B cell (primary cell): ENCODE measurements around the gene RPTOR. TPM values are rescaled to one million over a fixed set of nuclear protein-coding genes. Genes with fewer than 3 reads are reported as not detected.

ENCODE experiments used
- ATAC-seq: fragments of 200-7000 bp; cut with Tn5 transposase; one replicate; pipeline ENCODE4 v1.10.0; 2021; ENCODE audit warnings: low read depth, mild to moderate bottlenecking, moderate number of reproducible peaks, moderate library complexity
- CTCF ChIA-PET: fragments of 350-600 bp; sonication (Branson Sonifier 250); formaldehyde crosslinking; loops from one replicate; lab custom pipeline; 2021; ENCODE audit warnings: antibody characterized with exemption, inconsistent platforms; lab: Charles Lee
- POLR2A ChIA-PET: fragments of 350-600 bp; sonication (Branson Sonifier 250); formaldehyde crosslinking; loops from one replicate; lab custom pipeline; 2021; ENCODE audit warnings: antibody characterized with exemption; lab: Charles Lee
- DNase-seq: peaks from one replicate; pipeline ENCODE4 v3.0.0; 2013
- H2AFZ ChIP-seq: 2 replicates; pipeline ENCODE4 v1.6.1; 2012; ENCODE audit warnings: mild to moderate bottlenecking, low read depth, low read length; ENCODE audit not compliant: insufficient read depth, poor library complexity, severe bottlenecking
- H3K27ac ChIP-seq, 2 donors: 1 replicate in 1 of 2; 2 replicates in 1 of 2; pipeline ENCODE4 v1.5.1; 2012 to 2013; ENCODE audit warnings: low read length in 2 of 2, mild to moderate bottlenecking in 2 of 2, moderate library complexity in 1 of 2
- H3K27me3 ChIP-seq, 4 experiments: fragments of 200-600 bp in 1 of 4; sonication (generic) in 1 of 4; replicated peaks in 1 of 4; 1 replicate in 2 of 4; 2 replicates in 2 of 4; pipeline versions ENCODE4 v1.6.1 to v1.7.0; 2013 to 2016; ENCODE audit warnings: low read length in 3 of 4, mild to moderate bottlenecking in 2 of 4, mixed read lengths in 1 of 4, moderate library complexity in 1 of 4; ENCODE audit not compliant: insufficient read depth in 4 of 4, control insufficient read depth in 3 of 4; ENCODE audit errors: control extremely low read depth in 1 of 4
- H3K36me3 ChIP-seq, 2 experiments: replicated peaks in 1 of 2; 1 replicate in 1 of 2; 2 replicates in 1 of 2; pipeline versions ENCODE4 v1.6.1 to v1.7.1; 2013; ENCODE audit warnings: low read length in 1 of 2; ENCODE audit not compliant: insufficient read depth in 2 of 2, control insufficient read depth in 1 of 2; ENCODE audit errors: control extremely low read depth in 1 of 2, extremely low read depth in 1 of 2
- H3K4me1 ChIP-seq, 2 donors: fragments of 200-600 bp in 1 of 2; sonication (generic) in 1 of 2; 1 replicate in 1 of 2; 2 replicates in 1 of 2; pipeline versions ENCODE4 v1.5.1 to v1.6.1; 2013 to 2017; ENCODE audit warnings: low read length in 2 of 2; ENCODE audit not compliant: control insufficient read depth in 2 of 2, insufficient read depth in 2 of 2
- H3K4me2 ChIP-seq: replicated peaks from 2 replicates; pipeline ENCODE3; 2012; ENCODE audit warnings: mild to moderate bottlenecking, low read depth, low read length; ENCODE audit not compliant: poor library complexity, severe bottlenecking
- H3K4me3 ChIP-seq, 5 experiments: fragments of 200-600 bp in 1 of 5; sonication (generic) in 1 of 5; 1 replicate in 3 of 5; 2 replicates in 2 of 5; pipeline versions ENCODE4 v1.5.1 to v1.7.0; 2011 to 2016; ENCODE audit warnings: low read length in 4 of 5, mild to moderate bottlenecking in 4 of 5, low read depth in 2 of 5, control low read depth in 1 of 5, moderate library complexity in 1 of 5; ENCODE audit not compliant: insufficient read depth in 1 of 5; ENCODE audit errors: control extremely low read depth in 1 of 5, extremely low read depth in 1 of 5
- H3K79me2 ChIP-seq: fragments of 200-600 bp; sonication (generic); one replicate; pipeline ENCODE4 v1.6.0; 2016; ENCODE audit warnings: low read length; ENCODE audit not compliant: control insufficient read depth, insufficient read depth
- H3K9ac ChIP-seq: fragments of 200-600 bp; sonication (generic); 2 replicates; pipeline ENCODE4 v1.6.1; 2017; ENCODE audit warnings: mild to moderate bottlenecking, low read length, moderate library complexity
- H3K9me3 ChIP-seq, 3 donors: one replicate each; pipeline versions ENCODE4 v1.6.1 to v1.7.1; 2013; ENCODE audit warnings: low read length in 2 of 3; ENCODE audit not compliant: control insufficient read depth in 2 of 3, insufficient read depth in 1 of 3; ENCODE audit errors: control extremely low read depth in 1 of 3
- H4K20me1 ChIP-seq: 2 replicates; pipeline ENCODE4 v1.6.0; 2012; ENCODE audit warnings: mild to moderate bottlenecking, low read length; ENCODE audit not compliant: insufficient read depth, control insufficient read depth, poor library complexity, severe bottlenecking
- H3K27ac Mint-ChIP-seq: one replicate; pipeline ENCODE4 v1.8.0; 2021; ENCODE audit warnings: mixed read lengths
- H3K27me3 Mint-ChIP-seq: one replicate; pipeline ENCODE4 v1.8.0; 2021; ENCODE audit warnings: mixed read lengths
- H3K4me1 Mint-ChIP-seq: one replicate; pipeline ENCODE4 v1.8.0; 2021; ENCODE audit warnings: mixed read lengths
- H3K4me3 Mint-ChIP-seq: one replicate; pipeline ENCODE4 v1.8.0; 2021; ENCODE audit warnings: mixed read lengths
- H3K9me3 Mint-ChIP-seq: one replicate; pipeline ENCODE4 v1.8.0; 2022; ENCODE audit warnings: mixed read lengths; ENCODE audit not compliant: insufficient read depth
- EZH2 ChIP-seq: IDR thresholded peaks from 2 replicates; pipeline ENCODE4 v1.6.1; 2012; ENCODE audit warnings: borderline replicate concordance, low read depth, mild to moderate bottlenecking, moderate library complexity, low read length; ENCODE audit not compliant: insufficient read depth, poor library complexity, severe bottlenecking
- WGBS: methylation state at CpG from one replicate; pipeline ENCODE4 v1.1.5; 2013; ENCODE audit warnings: missing lambda C conversion rate; ENCODE audit not compliant: insufficient coverage; 5-methylcytosine and 5-hydroxymethylcytosine counted together
- intact Hi-C: fragments of 100-400 bp; cut with micrococcal nuclease; formaldehyde crosslinking; loops from one replicate; pipeline ENCODE4 v1.10.0; 2022
- polyA plus RNA-seq: library from polyadenylated mRNA; depleted of rRNA; stranded (reverse); fragments of >200 nt; gene quantifications from 2 replicates; pipeline ENCODE4 v1.2.3, GENCODE V29; 2012
- total RNA-seq, 2 donors: library from RNA; stranded (reverse); fragments of 120-200 nt in 1 of 2; gene quantifications; 1 replicate in 1 of 2; 2 replicates in 1 of 2; pipeline versions ENCODE4 v1.2.3 to v1.2.4, GENCODE V29; 2013 to 2022
- TF ChIP-seq, protein P1 (sequence below): fragments of 200-600 bp; IDR thresholded peaks from one replicate; pipeline ENCODE4 v1.8.0; 2022; ENCODE audit warnings: antibody characterized with exemption, mild to moderate bottlenecking

The RPTOR gene
- total and polyA plus RNA-seq, 2 donors (not counting 1 experiment from before 2014, with no cell fraction given): 13.4 to 58.8 TPM

DNA sequence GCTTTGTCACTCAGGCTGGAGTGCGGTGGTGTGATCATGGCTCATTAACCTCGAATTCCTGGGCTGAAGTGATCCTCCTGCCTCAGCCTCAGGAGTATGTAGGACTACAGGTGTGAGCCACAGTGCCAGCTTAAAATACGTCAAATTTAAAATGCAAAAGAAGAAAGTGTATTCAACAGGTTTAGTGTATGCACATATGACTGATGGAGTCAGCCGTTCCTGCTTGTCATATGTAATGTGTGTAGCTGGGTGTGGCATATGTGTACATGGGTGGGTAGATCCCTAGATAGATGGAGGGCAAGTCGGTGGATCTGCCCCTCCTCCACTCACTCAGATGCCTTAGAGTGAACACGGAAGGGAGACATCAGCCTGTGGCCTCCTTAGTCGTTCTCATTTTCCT, 111.0 kb downstream of the RPTOR start:
- ChIA-PET POLR2A (no interaction called here), CTCF (interaction anchor here (0.6 kb wide), 1 partner anchor 18 kb away, joined by 3 read pairs; no protein-coding TSS in a partner anchor)
- peaks cover 84% of the 10 kb centered on the region for H3K79me2 ChIP-seq
- 96% methylated on average over 6 of the region's 7 CpGs for WGBS
- peaks cover 38% of the 10 kb centered on the region for H4K20me1 ChIP-seq
- H3K4me1 ChIP-seq: no peaks in the 10 kb centered on the region
- Mint-ChIP-seq H3K4me1 (peaks cover 16% of the 10 kb centered on the region), H3K27me3 (no peaks in the 10 kb centered on the region), H3K9me3 (no peaks in the 10 kb centered on the region), H3K4me3 (no peak overlapping the region), H3K27ac (no peak overlapping the region)
- no peak overlapping the region for H2AFZ ChIP-seq
- intact Hi-C loops: no loop called here
- no peaks in the 10 kb centered on the region for H3K27me3 ChIP-seq
- no peak overlapping the region for H3K4me2 ChIP-seq
- no peak overlapping the region for H3K4me3 ChIP-seq
- H3K36me3 ChIP-seq: no peaks in the 10 kb centered on the region
- DNase-seq (no peak), ATAC-seq (no peak)
- no peak overlapping the region for H3K9ac ChIP-seq
- peaks cover 0 to 18% (median 8%) of the 10 kb centered on the region in 3 donors for H3K9me3 ChIP-seq
- H3K27ac ChIP-seq: no peak overlapping the region
- TF ChIP-seq, protein P1, sequence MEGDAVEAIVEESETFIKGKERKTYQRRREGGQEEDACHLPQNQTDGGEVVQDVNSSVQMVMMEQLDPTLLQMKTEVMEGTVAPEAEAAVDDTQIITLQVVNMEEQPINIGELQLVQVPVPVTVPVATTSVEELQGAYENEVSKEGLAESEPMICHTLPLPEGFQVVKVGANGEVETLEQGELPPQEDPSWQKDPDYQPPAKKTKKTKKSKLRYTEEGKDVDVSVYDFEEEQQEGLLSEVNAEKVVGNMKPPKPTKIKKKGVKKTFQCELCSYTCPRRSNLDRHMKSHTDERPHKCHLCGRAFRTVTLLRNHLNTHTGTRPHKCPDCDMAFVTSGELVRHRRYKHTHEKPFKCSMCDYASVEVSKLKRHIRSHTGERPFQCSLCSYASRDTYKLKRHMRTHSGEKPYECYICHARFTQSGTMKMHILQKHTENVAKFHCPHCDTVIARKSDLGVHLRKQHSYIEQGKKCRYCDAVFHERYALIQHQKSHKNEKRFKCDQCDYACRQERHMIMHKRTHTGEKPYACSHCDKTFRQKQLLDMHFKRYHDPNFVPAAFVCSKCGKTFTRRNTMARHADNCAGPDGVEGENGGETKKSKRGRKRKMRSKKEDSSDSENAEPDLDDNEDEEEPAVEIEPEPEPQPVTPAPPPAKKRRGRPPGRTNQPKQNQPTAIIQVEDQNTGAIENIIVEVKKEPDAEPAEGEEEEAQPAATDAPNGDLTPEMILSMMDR: no peak
- TF ChIP-seq EZH2: no peak

DNA sequence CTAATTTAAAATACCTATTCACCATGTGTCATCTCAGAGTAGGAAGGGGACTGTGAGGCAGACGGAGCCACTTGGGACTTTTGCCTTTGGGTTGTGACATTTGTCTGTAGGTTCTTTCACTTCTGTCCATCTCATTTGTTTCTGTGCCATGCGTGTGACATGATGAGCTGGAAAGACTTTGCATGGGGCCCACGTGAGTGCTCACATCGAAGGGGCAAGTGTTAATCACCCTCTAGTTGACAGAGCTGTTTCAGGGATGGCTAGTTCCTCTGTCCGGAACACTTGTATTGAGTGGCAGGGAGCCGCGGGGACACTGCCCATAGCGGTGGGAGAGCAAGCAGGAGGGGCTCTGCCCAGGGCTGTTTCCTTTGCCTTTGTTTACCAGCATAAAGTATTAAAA, 112.0 kb downstream of the RPTOR start:
- H3K4me3 Mint-ChIP-seq: peak overlapping the region; percentile 23
- no peak overlapping the region for H3K4me3 ChIP-seq
- no peak overlapping the region for H3K27ac ChIP-seq
- ChIA-PET POLR2A (no interaction called here), CTCF (no interaction called here)
- peaks cover 16% of the 10 kb centered on the region for H3K4me1 Mint-ChIP-seq
- H4K20me1 ChIP-seq: peaks cover 38% of the 10 kb centered on the region
- DNase-seq (peak; percentile 27), ATAC-seq (peak; percentile 67)
- H3K4me1 ChIP-seq: no peaks in the 10 kb centered on the region
- H3K9me3 ChIP-seq: peaks cover 0 to 24% (median 8%) of the 10 kb centered on the region in 3 donors
- intact Hi-C loops: no loop called here
- H3K4me2 ChIP-seq: no peak overlapping the region
- TF ChIP-seq, protein P1: no peak
- TF ChIP-seq EZH2: no peak
- H3K27ac Mint-ChIP-seq: peak overlapping the region; percentile 47
- H3K36me3 ChIP-seq: no peaks in the 10 kb centered on the region
- no peak overlapping the region for H2AFZ ChIP-seq
- no peak overlapping the region for H3K9ac ChIP-seq
- H3K27me3 Mint-ChIP-seq: no peaks in the 10 kb centered on the region
- H3K79me2 ChIP-seq: peaks cover 83% of the 10 kb centered on the region
- 66% methylated on average over 4 of the region's 8 CpGs for WGBS
- no peaks in the 10 kb centered on the region for H3K9me3 Mint-ChIP-seq
- no peaks in the 10 kb centered on the region for H3K27me3 ChIP-seq
